Activated T-cell treated with anti-CD3 and anti-CD28 coated beads, Interleukin-2, amount 50 U/mL, for 24 hours (primary cell): Measurements from ENCODE around the gene DDX24.

Source experiments
- DNase-seq: peaks from one replicate; pipeline ENCODE4 v3.0.0-alpha.2; 2020
- H3K27ac Mint-ChIP-seq: 2 replicates; pipeline ENCODE4 v1.8.0; 2020; ENCODE audit warnings: mild to moderate bottlenecking, mixed read lengths
- H3K27me3 Mint-ChIP-seq: 2 replicates; pipeline ENCODE4 v1.8.0; 2020; ENCODE audit warnings: mixed read lengths
- H3K36me3 Mint-ChIP-seq: 2 replicates; pipeline ENCODE4 v1.8.0; 2020; ENCODE audit warnings: low read depth, mixed read lengths
- H3K4me1 Mint-ChIP-seq: 2 replicates; pipeline ENCODE4 v1.8.0; 2020; ENCODE audit warnings: low read depth, mixed read lengths
- H3K4me3 Mint-ChIP-seq: 2 replicates; pipeline ENCODE4 v1.8.0; 2020; ENCODE audit warnings: mild to moderate bottlenecking, moderate library complexity, mixed read lengths
- H3K9me3 Mint-ChIP-seq: 2 replicates; pipeline ENCODE4 v1.8.0; 2020; ENCODE audit warnings: mixed read lengths

The DDX24 gene

DNA sequence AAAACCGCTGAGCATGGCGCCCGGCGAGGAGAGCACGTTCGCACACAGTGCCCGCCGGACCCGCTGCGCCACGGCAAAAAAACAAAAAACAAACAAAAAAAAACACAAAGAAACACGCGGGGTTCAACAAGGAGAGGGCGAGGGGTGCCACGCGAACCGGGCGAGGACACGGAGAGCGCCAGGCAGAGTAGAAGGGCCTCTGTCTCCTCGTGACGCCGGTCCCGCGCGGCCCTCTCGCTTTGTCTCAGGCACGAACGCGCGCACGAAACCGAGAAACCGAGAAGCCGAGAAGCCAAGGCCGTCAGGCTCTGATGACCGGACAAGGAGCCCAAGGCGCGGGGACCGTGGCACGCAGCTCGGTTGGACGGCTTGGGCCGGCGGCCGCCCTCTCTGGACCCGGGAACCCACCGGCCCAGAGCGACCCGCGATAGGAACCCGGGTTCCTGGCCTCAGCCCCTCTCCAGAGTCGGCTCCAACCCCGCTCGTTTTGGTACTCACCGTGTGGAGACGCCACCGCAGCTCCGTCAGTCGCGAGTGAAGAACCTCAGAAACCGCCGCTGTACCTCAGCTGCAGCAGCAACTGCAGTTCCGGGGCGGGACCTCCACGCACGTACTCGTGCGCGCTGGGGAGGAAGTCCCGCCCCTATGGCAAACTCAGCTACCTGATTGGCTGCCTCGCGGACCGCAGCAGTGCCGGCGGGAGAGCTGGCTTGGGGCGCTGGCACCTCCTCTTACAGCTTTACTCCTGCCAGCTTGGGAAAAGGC is at the start of gene DDX24, which contains the start of gene IFI27L1:
TSS of gene DDX24 (minus strand) at position 582 of the 765 bp plus-strand sequence. CDS start 1,460 bp downstream, outside the sequence.
TSS of gene IFI27L1 (plus strand) at position 690 of the 765 bp plus-strand sequence. CDS start 15,628 bp downstream, outside the sequence.
- Mint-ChIP-seq H3K4me1 (peaks cover 60% of the 10 kb centered on the region), H3K4me3 (peak within 1 kb of the TSS; percentile 99), H3K27me3 (no peaks in the 10 kb centered on the region), H3K27ac (peak within 1 kb of the TSS; percentile 99), H3K9me3 (no peaks in the 10 kb centered on the region), H3K36me3 (peaks cover 58% of the 10 kb centered on the region)
- DNase-seq, result peak; percentile 96

DNA sequence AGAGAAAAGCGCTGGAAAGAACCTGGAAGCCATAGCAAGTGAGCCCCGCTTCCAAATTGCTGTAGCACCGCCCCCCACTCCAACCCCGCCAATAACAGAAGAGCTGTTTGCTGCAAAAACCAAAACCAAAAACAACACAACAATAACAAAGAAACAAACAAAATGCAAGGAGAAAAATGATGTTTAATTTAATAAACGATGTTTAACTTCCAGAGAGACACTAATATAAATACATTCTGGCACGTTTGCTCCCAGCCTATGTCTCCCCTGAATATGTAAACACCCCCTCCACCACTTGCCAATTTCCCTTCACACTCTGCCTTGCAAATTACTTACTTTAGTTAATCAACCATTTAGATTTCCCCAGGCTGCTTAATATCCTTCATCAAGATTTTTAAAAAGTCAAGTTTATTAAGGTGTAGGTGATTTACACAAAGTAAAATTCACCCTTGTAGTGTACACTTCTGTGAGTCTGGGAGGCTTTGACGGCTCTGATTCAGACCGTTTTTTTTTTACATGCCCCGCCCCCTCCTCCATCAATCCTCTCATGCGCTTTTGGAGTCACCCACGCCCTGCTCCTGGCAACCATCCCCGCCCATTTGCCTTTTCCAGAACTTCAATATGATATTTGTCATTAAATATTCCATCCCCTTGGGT is 48.9 kb upstream of the DDX24 start:
- Mint-ChIP-seq H3K4me3 (peak overlapping the region; percentile 79), H3K27ac (no peak overlapping the region), H3K4me1 (peaks cover 19% of the 10 kb centered on the region), H3K27me3 (peaks cover 3% of the 10 kb centered on the region), H3K9me3 (no peaks in the 10 kb centered on the region), H3K36me3 (no peaks in the 10 kb centered on the region)
- no peak for DNase-seq

DNA sequence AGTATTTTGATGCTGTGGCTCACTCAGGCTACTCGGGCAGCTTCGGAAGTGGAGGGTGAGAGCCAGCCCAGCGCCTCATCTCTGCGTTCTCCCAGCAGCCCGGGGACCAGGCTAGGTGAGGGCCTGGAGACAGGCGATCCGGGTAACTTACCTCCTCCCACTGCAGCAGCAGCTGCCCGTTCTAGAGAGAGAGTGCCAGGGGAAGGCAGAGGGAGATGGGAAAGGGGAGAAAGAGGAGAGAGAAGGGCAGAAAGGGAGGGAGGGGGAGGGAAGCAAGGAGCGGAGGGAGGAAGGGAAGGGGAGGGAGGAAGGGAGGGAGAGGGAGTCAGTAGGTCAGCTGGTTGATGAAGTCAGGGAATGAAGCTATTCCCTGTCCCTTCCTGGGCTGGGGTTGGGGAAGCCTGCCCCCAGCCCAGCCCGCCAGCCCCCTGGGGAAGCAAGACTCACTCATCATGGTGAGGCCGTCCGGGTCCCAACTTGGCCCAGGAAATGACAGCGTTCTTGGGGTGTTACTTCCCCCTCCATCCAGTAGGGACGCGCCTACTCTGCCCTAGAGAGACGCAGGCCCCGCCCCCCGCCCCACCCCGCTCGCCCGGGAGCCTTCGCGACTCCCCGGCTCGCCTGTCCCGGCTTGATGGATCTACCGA is 48.2 kb upstream of the DDX24 start, which contains the start of gene IFI27L2:
TSS of gene IFI27L2 (minus strand) at position 494 of the 647 bp plus-strand sequence. CDS start at position 454, 40 bp downstream.
- DNase-seq, result peak; percentile 72
- Mint-ChIP-seq H3K27ac (peak within 1 kb of the TSS; percentile 68), H3K4me1 (peaks cover 19% of the 10 kb centered on the region)

DNA sequence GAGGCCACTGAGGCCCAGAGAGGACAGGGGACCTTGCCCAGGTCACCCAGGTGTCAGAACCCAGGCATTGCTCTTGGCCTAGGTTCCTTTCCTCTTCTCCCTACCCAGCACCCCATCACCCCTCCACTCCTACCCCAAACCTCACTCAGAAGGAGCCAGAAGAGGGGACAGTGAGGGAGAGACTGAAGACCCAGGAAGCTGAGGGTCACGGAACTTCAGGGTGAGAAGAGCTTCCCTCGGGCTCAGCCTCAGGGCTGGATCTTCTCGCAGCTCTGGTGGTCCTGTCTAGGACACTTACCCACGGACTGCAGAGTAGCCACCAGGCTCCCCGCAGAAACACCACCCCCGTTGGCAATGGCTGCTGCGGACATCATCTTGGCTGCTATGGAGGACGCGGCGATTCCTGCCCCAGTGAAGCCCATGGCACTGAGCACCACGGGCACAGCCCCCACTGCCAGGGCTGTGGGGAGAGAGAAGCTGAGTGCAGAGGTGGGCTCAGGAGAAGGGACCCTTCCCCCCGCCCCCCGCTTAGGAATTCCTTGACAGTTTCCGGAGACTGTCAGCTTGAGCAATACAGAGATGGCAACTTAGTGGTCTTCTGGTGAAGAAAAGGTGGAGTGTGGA is 47.3 kb upstream of the DDX24 start:
- peak overlapping the region; percentile 68 for H3K27ac Mint-ChIP-seq

More for the DNA sequence above, 48.2 kb upstream of the DDX24 start, which contains the start of gene IFI27L2:
- no peaks in the 10 kb centered on the region for H3K9me3 Mint-ChIP-seq
- peaks cover 3% of the 10 kb centered on the region for H3K27me3 Mint-ChIP-seq
- peak within 1 kb of the TSS; percentile 79 for H3K4me3 Mint-ChIP-seq
- H3K36me3 Mint-ChIP-seq, result no peaks in the 10 kb centered on the region

GRCh38 chr14:94127330-94127729 is 46.3 kb upstream of the DDX24 start:
- no peaks in the 10 kb centered on the region for H3K36me3 Mint-ChIP-seq
- peak; percentile 6 for DNase-seq
- peaks cover 3% of the 10 kb centered on the region for H3K27me3 Mint-ChIP-seq
- no peak overlapping the region for H3K27ac Mint-ChIP-seq
- no peak overlapping the region for H3K4me3 Mint-ChIP-seq
- H3K9me3 Mint-ChIP-seq, result no peaks in the 10 kb centered on the region
- peaks cover 19% of the 10 kb centered on the region for H3K4me1 Mint-ChIP-seq

More for the DNA sequence above, 47.3 kb upstream of the DDX24 start:
- Mint-ChIP-seq H3K27me3 (peaks cover 3% of the 10 kb centered on the region), H3K4me3 (peak overlapping the region; percentile 79), H3K36me3 (no peaks in the 10 kb centered on the region), H3K9me3 (no peaks in the 10 kb centered on the region), H3K4me1 (peaks cover 19% of the 10 kb centered on the region)
- peak; percentile 20 for DNase-seq

- H3K36me3 Mint-ChIP-seq, result no peaks in the 10 kb centered on the region
- no peak overlapping the region for H3K27ac Mint-ChIP-seq
- H3K4me3 Mint-ChIP-seq, result no peak overlapping the region
- peaks cover 16% of the 10 kb centered on the region for H3K4me1 Mint-ChIP-seq
- DNase-seq, result peak; percentile 9
- H3K27me3 Mint-ChIP-seq, result peaks cover 3% of the 10 kb centered on the region
- no peaks in the 10 kb centered on the region for H3K9me3 Mint-ChIP-seq
These were observed 45.8 kb upstream of the DDX24 start for GRCh38 chr14:94126800-94127199.

GRCh38 chr14:94126419-94126677 is 45.3 kb upstream of the DDX24 start:
- DNase-seq, result no peak
- H3K4me3 Mint-ChIP-seq, result no peak overlapping the region
- H3K4me1 Mint-ChIP-seq, result peaks cover 16% of the 10 kb centered on the region
- H3K9me3 Mint-ChIP-seq, result no peaks in the 10 kb centered on the region
- no peak overlapping the region for H3K27ac Mint-ChIP-seq
- H3K27me3 Mint-ChIP-seq, result peaks cover 3% of the 10 kb centered on the region
- no peaks in the 10 kb centered on the region for H3K36me3 Mint-ChIP-seq

- DNase-seq, result peak; percentile 11
- Mint-ChIP-seq H3K36me3 (no peaks in the 10 kb centered on the region), H3K9me3 (peaks cover 3% of the 10 kb centered on the region), H3K4me3 (no peak overlapping the region), H3K27me3 (peaks cover 6% of the 10 kb centered on the region), H3K4me1 (peaks cover 16% of the 10 kb centered on the region), H3K27ac (no peak overlapping the region)
These were observed 44.8 kb upstream of the DDX24 start for GRCh38 chr14:94125659-94126418.

- Mint-ChIP-seq H3K27me3 (peaks cover 8% of the 10 kb centered on the region), H3K4me3 (no peak overlapping the region), H3K4me1 (peaks cover 9% of the 10 kb centered on the region), H3K36me3 (no peaks in the 10 kb centered on the region), H3K9me3 (peaks cover 10% of the 10 kb centered on the region), H3K27ac (no peak overlapping the region)
- peak; percentile 11 for DNase-seq
These were observed 43.8 kb upstream of the DDX24 start for GRCh38 chr14:94124582-94125377.

DNA sequence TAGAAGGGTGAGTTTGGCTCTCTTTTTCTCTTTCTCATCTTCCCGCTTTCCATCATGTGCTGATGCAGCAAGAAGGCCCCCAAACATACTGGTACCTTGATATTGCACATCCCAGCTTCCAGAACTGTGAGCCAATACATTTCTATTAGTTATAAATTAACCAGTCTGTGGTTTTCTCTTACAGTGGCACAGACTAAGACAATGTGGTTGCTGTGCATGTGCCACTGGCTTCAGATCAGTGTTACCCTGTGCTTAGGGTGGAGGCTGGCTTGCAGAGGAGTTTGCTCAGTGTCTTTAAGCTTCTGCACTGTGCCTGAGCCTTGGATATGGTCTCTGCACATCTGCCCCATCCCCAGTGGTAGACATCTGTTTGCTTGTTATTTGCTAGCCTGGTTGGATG is 42.9 kb upstream of the DDX24 start:
- Mint-ChIP-seq H3K36me3 (no peaks in the 10 kb centered on the region), H3K27ac (no peak overlapping the region), H3K4me1 (peaks cover 6% of the 10 kb centered on the region), H3K9me3 (peaks cover 10% of the 10 kb centered on the region), H3K27me3 (peaks cover 8% of the 10 kb centered on the region), H3K4me3 (no peak overlapping the region)
- DNase-seq, result no peak

DNA sequence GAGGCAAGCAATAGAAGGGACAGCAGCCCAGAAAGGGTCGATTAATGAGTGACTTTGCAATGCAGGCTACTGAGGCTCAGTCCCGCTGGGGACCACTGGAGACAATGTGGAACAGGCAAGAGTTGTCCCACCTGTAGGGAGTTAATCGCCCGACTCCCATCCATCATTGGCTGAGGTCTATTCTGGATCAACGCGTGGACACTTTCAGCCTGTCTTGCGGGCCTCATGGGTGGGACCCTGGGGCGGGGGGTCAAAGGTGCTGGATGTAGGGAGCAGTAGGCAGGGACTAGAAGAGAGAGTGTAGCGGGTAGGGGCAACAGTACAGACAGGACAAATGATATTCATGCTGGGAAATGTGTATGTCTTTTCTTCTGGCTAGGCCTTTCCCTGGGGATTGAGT is 42.3 kb upstream of the DDX24 start:
- Mint-ChIP-seq H3K36me3 (no peaks in the 10 kb centered on the region), H3K4me3 (no peak overlapping the region), H3K4me1 (no peaks in the 10 kb centered on the region), H3K27me3 (peaks cover 8% of the 10 kb centered on the region), H3K27ac (no peak overlapping the region), H3K9me3 (peaks cover 10% of the 10 kb centered on the region)
- peak; percentile 20 for DNase-seq

DNA sequence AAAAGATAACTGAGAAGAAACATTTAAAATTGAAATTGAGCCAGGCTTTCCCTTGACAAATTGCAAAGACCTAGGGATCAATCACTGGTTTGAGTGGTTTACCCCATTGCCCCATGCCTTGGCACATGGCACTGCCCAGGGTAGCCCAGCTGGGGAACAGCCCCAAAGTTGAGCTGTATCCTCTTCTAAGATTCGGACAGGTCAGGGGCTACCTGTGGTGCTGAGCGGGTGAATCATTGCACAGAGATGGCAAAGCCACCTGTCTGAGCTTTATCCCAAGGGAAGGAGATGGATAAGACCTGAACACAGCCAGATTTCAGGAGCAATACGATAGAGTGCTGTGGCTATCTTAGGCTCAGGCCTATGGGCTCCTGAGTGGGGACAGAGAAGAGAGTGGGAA is 41.4 kb upstream of the DDX24 start:
- Mint-ChIP-seq H3K27ac (no peak overlapping the region), H3K4me3 (no peak overlapping the region), H3K27me3 (peaks cover 8% of the 10 kb centered on the region), H3K36me3 (no peaks in the 10 kb centered on the region), H3K4me1 (no peaks in the 10 kb centered on the region), H3K9me3 (peaks cover 10% of the 10 kb centered on the region)
- no peak for DNase-seq

GRCh38 chr14:94121485-94121884 is 40.5 kb upstream of the DDX24 start:
- no peaks in the 10 kb centered on the region for H3K36me3 Mint-ChIP-seq

More at GRCh38 chr14:94121485-94121884, 40.5 kb upstream of the DDX24 start:
- peaks cover 16% of the 10 kb centered on the region for H3K27me3 Mint-ChIP-seq
- no peak overlapping the region for H3K4me3 Mint-ChIP-seq
- H3K27ac Mint-ChIP-seq, result no peak overlapping the region
- H3K4me1 Mint-ChIP-seq, result no peaks in the 10 kb centered on the region
- DNase-seq, result no peak
- peaks cover 10% of the 10 kb centered on the region for H3K9me3 Mint-ChIP-seq
